ENCODE results near the gene SCYGR2. TPM values are rescaled to one million over a fixed set of nuclear protein-coding genes. Genes with fewer than 3 reads are reported as not detected.

The SCYGR2 gene
- total RNA-seq, 3 donors from 2014 or later: not detected

- no peak for DNase-seq
- peaks cover 8% of the 10 kb centered on the region for H3K4me1 ChIP-seq (ENCODE audit: low read depth)
- no peak for TF ChIP-seq CTCF (IDR thresholded peaks at IDR 0.05)
- H3K4me3 ChIP-seq: no peak overlapping the region
- no peak for ATAC-seq
- no peaks in the 10 kb centered on the region for H3K36me3 ChIP-seq (ENCODE audit: low read depth)
- intact Hi-C loops (cut with DNase I, micrococcal nuclease): no loop called here
- H3K9me3 ChIP-seq: no peaks in the 10 kb centered on the region
These were observed 7.8 kb downstream of the SCYGR2 start for GRCh38 chr2:227606476-227606875.

- ATAC-seq (no peak), DNase-seq (no peak)
- intact Hi-C loops (cut with DNase I, micrococcal nuclease): no loop called here
- Histone ChIP-seq H3K9me3 (no peaks in the 10 kb centered on the region), H3K4me1 (ENCODE audit: low read depth) (peaks cover under 1% of the 10 kb centered on the region), H3K36me3 (ENCODE audit: low read depth) (no peaks in the 10 kb centered on the region), H3K4me3 (no peak overlapping the region)
- no peak for TF ChIP-seq CTCF (IDR thresholded peaks at IDR 0.05)
These were observed 9.2 kb downstream of the SCYGR2 start for GRCh38 chr2:227607941-227608340.

- ATAC-seq (peak; percentile 43), DNase-seq (peak in 1 of 3 donors; percentile 19)
- intact Hi-C loops (cut with DNase I, micrococcal nuclease): no loop called here
- TF ChIP-seq CTCF (IDR thresholded peaks at IDR 0.05): no peak
- no peaks in the 10 kb centered on the region for H3K9me3 ChIP-seq
- H3K36me3 ChIP-seq (ENCODE audit: low read depth): no peaks in the 10 kb centered on the region
- no peaks in the 10 kb centered on the region for H3K4me1 ChIP-seq (ENCODE audit: low read depth)
- no peak overlapping the region for H3K4me3 ChIP-seq
These were observed 10.1 kb downstream of the SCYGR2 start for GRCh38 chr2:227608561-227609338.

- H3K4me3 ChIP-seq: no peak overlapping the region
- H3K9me3 ChIP-seq: no peaks in the 10 kb centered on the region
- TF ChIP-seq CTCF (IDR thresholded peaks at IDR 0.05): no peak
- ATAC-seq (no peak), DNase-seq (no peak)
- no peaks in the 10 kb centered on the region for H3K4me1 ChIP-seq (ENCODE audit: low read depth)
- intact Hi-C loops (cut with DNase I, micrococcal nuclease): no loop called here
- no peaks in the 10 kb centered on the region for H3K36me3 ChIP-seq (ENCODE audit: low read depth)
These were observed 11.4 kb downstream of the SCYGR2 start for GRCh38 chr2:227610123-227610522.

GRCh38 chr2:227612546-227613271 lies 14.0 kb downstream of the SCYGR2 start:
- intact Hi-C loops (cut with DNase I, micrococcal nuclease): no loop called here
- no peaks in the 10 kb centered on the region for H3K4me1 ChIP-seq (ENCODE audit: low read depth)
- TF ChIP-seq CTCF (IDR thresholded peaks at IDR 0.05): no peak
- ATAC-seq (no peak), DNase-seq (no peak)
- no peaks in the 10 kb centered on the region for H3K9me3 ChIP-seq
- H3K36me3 ChIP-seq (ENCODE audit: low read depth): no peaks in the 10 kb centered on the region
- H3K4me3 ChIP-seq: no peak overlapping the region
